ENCODE measurements around the gene RAI1.

Gene RAI1

DNA sequence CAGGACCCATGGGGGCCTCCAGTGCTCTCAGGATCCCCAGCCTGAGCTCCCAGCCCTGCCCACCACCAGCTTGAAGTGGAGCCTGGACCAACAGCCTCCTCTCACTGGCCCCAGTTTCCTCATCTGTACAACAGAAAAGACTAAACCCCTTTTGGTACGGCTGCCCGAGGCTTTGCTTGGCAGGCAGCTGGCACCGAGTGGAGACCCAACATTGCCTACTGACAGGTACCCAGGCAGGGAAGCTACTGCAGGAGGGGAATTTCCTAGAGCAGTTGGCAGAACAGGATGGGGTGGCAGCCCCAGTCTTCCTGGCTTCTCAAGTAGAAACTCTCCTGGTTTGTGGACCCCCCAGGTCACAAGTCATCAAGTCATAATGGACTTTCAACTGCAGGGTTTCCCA is 141.4 kb downstream of the RAI1 start:
- no peak for TF ChIP-seq FOXM1 (IDR thresholded peaks at IDR 0.05; ENCODE audit: borderline replicate concordance)
- TF ChIP-seq NFRKB (IDR thresholded peaks at IDR 0.05), result no peak
- no peak for TF ChIP-seq ELF4 (IDR thresholded peaks at IDR 0.05)
- no peak for TF ChIP-seq L3MBTL2 (conservative IDR thresholded peaks at IDR 0.05)
- TF ChIP-seq BHLHE40 (IDR thresholded peaks at IDR 0.05; ENCODE audit: borderline replicate concordance), result no peak
- TF ChIP-seq, protein P1, sequence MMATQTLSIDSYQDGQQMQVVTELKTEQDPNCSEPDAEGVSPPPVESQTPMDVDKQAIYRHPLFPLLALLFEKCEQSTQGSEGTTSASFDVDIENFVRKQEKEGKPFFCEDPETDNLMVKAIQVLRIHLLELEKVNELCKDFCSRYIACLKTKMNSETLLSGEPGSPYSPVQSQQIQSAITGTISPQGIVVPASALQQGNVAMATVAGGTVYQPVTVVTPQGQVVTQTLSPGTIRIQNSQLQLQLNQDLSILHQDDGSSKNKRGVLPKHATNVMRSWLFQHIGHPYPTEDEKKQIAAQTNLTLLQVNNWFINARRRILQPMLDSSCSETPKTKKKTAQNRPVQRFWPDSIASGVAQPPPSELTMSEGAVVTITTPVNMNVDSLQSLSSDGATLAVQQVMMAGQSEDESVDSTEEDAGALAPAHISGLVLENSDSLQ (IDR thresholded peaks at IDR 0.05), result no peak
- no peak for TF ChIP-seq SP1 (IDR thresholded peaks at IDR 0.05)
- no peak for TF ChIP-seq CTBP1 (IDR thresholded peaks at IDR 0.05; ENCODE audit: borderline replicate concordance)
- TF ChIP-seq ARNT (IDR thresholded peaks at IDR 0.05), result no peak
- ChIA-PET POLR2A (interaction anchor here (24.8 kb wide), 1 partner anchor 13 kb away, joined by 369 read pairs; the partner anchor contains the start of gene SREBF1), CTCF (no interaction called here)
- no peak for DNase-seq (ENCODE audit: extremely low spot score)

DNA sequence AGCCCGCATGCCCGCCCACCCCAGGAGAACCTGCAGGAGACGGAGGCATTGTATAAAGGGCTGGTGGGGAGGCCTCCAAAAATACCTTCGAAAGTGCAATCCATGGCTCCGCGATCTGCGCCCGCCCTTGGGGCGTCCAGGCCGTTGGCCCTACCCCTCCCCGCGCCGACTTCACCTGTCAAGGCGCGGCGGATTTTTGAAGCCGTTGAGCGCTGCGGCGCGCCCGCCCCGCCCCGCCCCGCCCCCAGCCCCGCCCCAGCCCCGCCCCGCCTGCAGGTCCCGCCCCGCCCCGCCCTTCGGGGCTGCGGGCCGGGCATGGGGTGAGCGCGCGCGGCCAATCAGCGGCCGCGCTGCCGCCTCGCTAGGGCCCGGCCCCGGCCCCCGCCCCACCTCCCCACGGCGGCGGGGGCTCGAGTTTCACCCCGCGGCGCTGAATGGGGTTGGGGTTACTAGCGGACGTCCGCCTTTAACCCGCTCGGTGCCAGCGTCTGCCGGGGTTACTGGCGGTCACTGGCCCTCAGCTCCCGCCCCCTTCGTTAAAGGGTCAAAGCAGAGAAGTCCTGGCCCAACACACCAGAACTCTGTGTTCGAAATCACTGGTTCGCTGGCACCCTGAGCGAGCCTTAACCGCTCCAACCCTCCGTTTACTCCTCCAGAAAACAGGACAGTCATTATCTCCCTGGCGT is 142.3 kb downstream of the RAI1 start:
- ChIA-PET POLR2A (interaction anchor here (24.8 kb wide), 1 partner anchor 12 kb away, joined by 369 read pairs; the partner anchor contains the start of gene SREBF1), CTCF (no interaction called here)
- DNase-seq (ENCODE audit: extremely low spot score), result peak; percentile 96
- TF ChIP-seq FOXK2 (IDR thresholded peaks at IDR 0.05) (no peak), L3MBTL2 (conservative IDR thresholded peaks at IDR 0.05) (0 out of 2 replicates have a peak, but pooled peaks have one; percentile 17)

DNA sequence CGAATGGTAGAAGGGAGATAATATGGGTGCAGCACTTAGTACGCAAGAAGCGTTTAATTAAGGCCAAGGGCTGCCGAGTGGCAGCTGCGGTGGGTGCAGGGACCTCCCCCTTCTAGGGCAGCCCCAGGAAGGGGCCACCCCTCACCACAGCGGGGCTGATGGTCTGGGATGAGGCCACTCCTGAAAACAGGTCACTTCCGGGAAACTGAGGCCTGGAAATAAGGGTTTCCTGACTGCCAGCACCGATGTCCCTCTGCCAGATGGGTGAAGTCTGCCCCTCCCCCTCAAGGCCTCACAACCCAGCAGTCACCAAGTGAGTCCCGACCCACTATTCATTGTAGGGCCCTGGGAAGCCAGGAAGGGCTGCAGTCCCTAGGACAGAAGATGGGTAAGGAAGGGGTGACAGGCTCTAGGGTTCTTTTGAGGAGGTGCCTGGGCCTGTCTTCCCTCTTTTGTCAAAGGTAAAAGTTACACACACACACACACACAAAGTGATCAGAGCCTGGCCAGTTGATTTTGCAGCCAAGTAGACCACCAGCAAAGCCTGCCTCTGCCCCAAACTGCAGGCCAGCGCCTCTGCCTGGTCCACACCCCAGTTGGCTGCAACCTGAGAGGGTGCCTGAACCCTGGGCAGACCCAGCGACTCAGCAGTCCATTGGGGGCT is 143.0 kb downstream of the RAI1 start:
- POLR2A ChIA-PET, result interaction anchor here (24.8 kb wide), 1 partner anchor 11 kb away, joined by 369 read pairs; the partner anchor contains the start of gene SREBF1
- CTCF ChIA-PET, result interaction anchor here (0.6 kb wide), 1 partner anchor 50 kb away, joined by 3 read pairs; no protein-coding TSS in a partner anchor
- no peak for DNase-seq (ENCODE audit: extremely low spot score)
- no peak for TF ChIP-seq FOXM1 (IDR thresholded peaks at IDR 0.05; ENCODE audit: borderline replicate concordance)
- TF ChIP-seq SP1 (IDR thresholded peaks at IDR 0.05), result no peak
- no peak for TF ChIP-seq ELF4 (IDR thresholded peaks at IDR 0.05)
- no peak for TF ChIP-seq SUZ12 (IDR thresholded peaks at IDR 0.05)
- no peak for TF ChIP-seq HDGF (IDR thresholded peaks at IDR 0.05; ENCODE audit: borderline replicate concordance)
- no peak for TF ChIP-seq ZNF384 (IDR thresholded peaks at IDR 0.05)
- TF ChIP-seq, protein P1 (IDR thresholded peaks at IDR 0.05), result no peak
- TF ChIP-seq ARNT (IDR thresholded peaks at IDR 0.05), result no peak
- TF ChIP-seq L3MBTL2 (conservative IDR thresholded peaks at IDR 0.05), result no peak
- TF ChIP-seq NFRKB (IDR thresholded peaks at IDR 0.05), result no peak

DNA sequence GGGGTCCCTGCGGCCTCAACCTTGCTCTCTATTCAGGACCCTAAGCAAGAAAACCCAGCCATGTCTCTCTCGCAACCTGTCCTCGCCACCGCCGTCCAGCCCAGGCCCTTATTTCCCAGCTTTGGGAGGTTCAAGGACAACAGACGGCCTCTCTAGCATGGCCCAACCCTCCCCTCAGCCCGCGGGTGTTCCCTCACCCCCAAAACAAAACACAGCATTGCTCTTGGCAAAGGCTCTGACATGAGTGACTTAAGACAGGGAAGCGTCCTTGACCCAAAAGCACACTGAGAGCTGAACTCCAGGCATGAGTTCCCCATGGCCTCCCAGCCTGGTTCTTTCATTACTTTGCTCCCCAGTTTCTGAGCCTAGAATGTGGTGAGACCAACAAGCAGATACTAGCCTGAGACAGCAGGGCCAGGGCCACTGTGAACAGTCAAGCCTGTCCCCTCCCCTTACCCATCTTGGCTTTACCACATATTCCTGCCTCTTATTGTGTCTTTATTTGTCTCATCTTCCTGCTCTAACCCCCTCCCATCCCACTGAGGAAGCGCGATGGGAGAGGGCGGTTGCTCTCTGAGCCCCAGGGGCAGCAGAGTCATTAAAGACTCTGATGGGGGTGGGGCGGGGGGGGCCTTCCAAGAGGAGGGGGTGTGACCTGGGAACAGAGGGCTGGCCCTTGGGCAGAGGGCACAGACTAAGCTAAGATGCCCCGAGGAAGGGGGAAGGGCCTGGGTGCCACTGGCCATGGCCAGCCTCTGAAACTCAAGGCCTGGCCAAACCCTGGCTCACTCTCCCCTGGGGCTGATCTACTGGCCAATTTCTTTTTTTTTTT is 143.7 kb downstream of the RAI1 start:
- no peak for DNase-seq (ENCODE audit: extremely low spot score)
- ChIA-PET CTCF (interaction anchor here (0.6 kb wide), 1 partner anchor 50 kb away, joined by 3 read pairs; no protein-coding TSS in a partner anchor), POLR2A (interaction anchor here (24.8 kb wide), 1 partner anchor 11 kb away, joined by 369 read pairs; the partner anchor contains the start of gene SREBF1)

GRCh38 chr17:17826342-17826713 is 145.1 kb downstream of the RAI1 start:
- POLR2A ChIA-PET, result interaction anchor here (0.7 to 24.8 kb wide), 2 partner anchors 9 to 144 kb away, joined by 4 to 369 read pairs; partner anchors contain the start of gene SREBF1
- CTCF ChIA-PET, result interaction anchor here (0.6 kb wide), 1 partner anchor 374 kb away, joined by 12 read pairs; no protein-coding TSS in a partner anchor
- no peak for DNase-seq (ENCODE audit: extremely low spot score)
- no peak for TF ChIP-seq L3MBTL2 (conservative IDR thresholded peaks at IDR 0.05)
- TF ChIP-seq ELF4 (IDR thresholded peaks at IDR 0.05), result no peak
- TF ChIP-seq FOXM1 (IDR thresholded peaks at IDR 0.05; ENCODE audit: borderline replicate concordance), result no peak
- TF ChIP-seq ARNT (IDR thresholded peaks at IDR 0.05), result no peak
- no peak for TF ChIP-seq BHLHE40 (IDR thresholded peaks at IDR 0.05; ENCODE audit: borderline replicate concordance)
- TF ChIP-seq, protein P1 (IDR thresholded peaks at IDR 0.05), result no peak
- no peak for TF ChIP-seq SUZ12 (IDR thresholded peaks at IDR 0.05)
- no peak for TF ChIP-seq FOXK2 (IDR thresholded peaks at IDR 0.05)
- no peak for TF ChIP-seq SP1 (IDR thresholded peaks at IDR 0.05)
- TF ChIP-seq FOXA1 (IDR thresholded peaks at IDR 0.05), result no peak
- TF ChIP-seq ZNF384 (IDR thresholded peaks at IDR 0.05), result no peak
- TF ChIP-seq HDGF (IDR thresholded peaks at IDR 0.05; ENCODE audit: borderline replicate concordance), result no peak
- TF ChIP-seq LEF1 (IDR thresholded peaks at IDR 0.05; ENCODE audit: borderline replicate concordance), result no peak
- TF ChIP-seq TARDBP (IDR thresholded peaks at IDR 0.05), result no peak

More for the DNA sequence above, 143.7 kb downstream of the RAI1 start:
- TF ChIP-seq FOXM1 (IDR thresholded peaks at IDR 0.05; ENCODE audit: borderline replicate concordance) (no peak), ELF4 (IDR thresholded peaks at IDR 0.05) (no peak), ARNT (IDR thresholded peaks at IDR 0.05) (no peak), FOXA1 (IDR thresholded peaks at IDR 0.05) (no peak), SP1 (IDR thresholded peaks at IDR 0.05) (no peak), BHLHE40 (IDR thresholded peaks at IDR 0.05; ENCODE audit: borderline replicate concordance) (no peak), FOXK2 (IDR thresholded peaks at IDR 0.05) (no peak), TARDBP (IDR thresholded peaks at IDR 0.05) (no peak), L3MBTL2 (conservative IDR thresholded peaks at IDR 0.05) (no peak)

Measured in HEK293T (cell line).